ENCODE measurements around the gene PRR14L. TPM values are rescaled to one million over a fixed set of nuclear protein-coding genes. Genes with fewer than 3 reads are reported as not detected.

Gene PRR14L
- total and polyA plus RNA-seq, 2 of the 13 experiments (the other 11 are each of a cell fraction or from before 2014, with no cell fraction given): 6.6 to 16.5 TPM

GRCh38 chr22:31631436-31631835 lies 118.5 kb downstream of the PRR14L start:
- WGBS (ENCODE audit: low lambda C conversion rate): 92% methylated on average over 9 of the region's 9 CpGs
- H3K27ac ChIP-seq (ENCODE audit: extremely low read length, insufficient read depth, low read length): peak overlapping the region; percentile 72
- H2AFZ ChIP-seq (ENCODE audit: low read length): no peak overlapping the region
- ChIA-PET CTCF (ENCODE audit: low intra/inter-chr PET ratio, low total read pairs) (interaction anchor here (1.7 kb wide), 2 partner anchors 70 to 75 kb away, joined by 6 read pairs; no protein-coding TSS in a partner anchor), POLR2A (interaction anchor here (0.8 to 2.6 kb wide), 10 partner anchors 11 to 182 kb away, joined by 3 to 28 read pairs (median 4); partner anchors contain the start of gene PISD)
- H3K9ac ChIP-seq (ENCODE audit: insufficient read depth, low read depth, low read length): peak overlapping the region; percentile 77; the same call in 1 of the 2 replicates
- in situ Hi-C loops (cut with HindIII; ENCODE audit: extremely low pct_ligation_motif_present, low pct_unique_long_range_greater_than_20kb) (no loop called here), intact Hi-C loops (cut with micrococcal nuclease; ENCODE audit: unreplicated experiment) (no loop called here)
- FAIRE-seq: no peak
- peak overlapping the region in 1 of 3 experiments; percentile 86; a peak in 3 of 6 replicates for H3K4me3 ChIP-seq (replicated peaks in 1 of 3; ENCODE audit: insufficient read depth in 1 of 3, low read depth in 2 of 3, low read length in 3 of 3)
- no peak for ATAC-seq
- peaks cover 6 to 20% of the 10 kb centered on the region in 2 experiments for H3K36me3 ChIP-seq (replicated peaks in 1 of 2; ENCODE audit: control insufficient read depth in 1 of 2, insufficient read depth in 2 of 2, low read length in 2 of 2)
- peak overlapping the region; percentile 96 for H3K4me2 ChIP-seq (ENCODE audit: low read depth, low read length)
- peaks cover 66% of the 10 kb centered on the region for H3K4me1 ChIP-seq (ENCODE audit: insufficient read depth, low read length)
- peaks cover 61% of the 10 kb centered on the region for H3K79me2 ChIP-seq (ENCODE audit: insufficient read depth, low read length)
- no TSS peak for BruUV-seq (replicated peaks)
- no peak for DNase-seq (ENCODE audit: low spot score)
- TF ChIP-seq ZBTB38 (CRISPR knock-in tag; IDR thresholded peaks at IDR 0.05): 0 out of 2 replicates have a peak, but pooled peaks have one; percentile 7
- TF ChIP-seq JDP2 (CRISPR knock-in tag; IDR thresholded peaks at IDR 0.05; ENCODE audit: borderline replicate concordance): no peak
- H3K9me3 ChIP-seq (ENCODE audit: low read length): no peaks in the 10 kb centered on the region
- H3K27me3 ChIP-seq (ENCODE audit: control insufficient read depth in 1 of 2, insufficient read depth in 2 of 2, low read length in 2 of 2): no peaks in the 10 kb centered on the region
- peaks cover 55% of the 10 kb centered on the region for H4K20me1 ChIP-seq (ENCODE audit: insufficient read depth, low read length)

Small RNA genes within 50 kb of the gene (small RNA-seq; reads per million reads assigned to genes)
- 0 reads per million in 3 experiments for gene RN7SL20P (ENCODE audit: insufficient read depth in 2 of 3, insufficient read length in 3 of 3, low read depth in 2 of 3, low replicate concordance in 1 of 3)

Other genes with a start within 250 kb of the PRR14L start
- gene PISD, start 87.9 kb downstream of the PRR14L start, total RNA-seq (2016; rRNA removed; fragmentation: Illumina TruSeq; extraction: Trizol): 30.0 and 47.7 TPM in 2 replicates
- 30.1 and 38.6 TPM in 2 replicates for gene PISD, start 87.9 kb downstream of the PRR14L start, polyA plus RNA-seq (2011; rRNA removed)
- gene DEPDC5, start 3.9 kb upstream of the PRR14L start, total RNA-seq (2016; rRNA removed; fragmentation: Illumina TruSeq; extraction: Trizol): 8.7 and 12.4 TPM in 2 replicates
- 9.8 and 10.7 TPM in 2 replicates for gene DEPDC5, start 3.9 kb upstream of the PRR14L start, polyA plus RNA-seq (2011; rRNA removed)
- gene YWHAH, start 194.4 kb upstream of the PRR14L start, total RNA-seq (2016; rRNA removed; fragmentation: Illumina TruSeq; extraction: Trizol): 92.7 and 112 TPM in 2 replicates
- gene YWHAH, start 194.4 kb upstream of the PRR14L start, polyA plus RNA-seq (2011; rRNA removed): 35.6 and 40.9 TPM in 2 replicates

Data from HepG2 (cell line).